A549 (cell line): Measurements from ENCODE around the gene CD37.

Source experiments
- CEBPB ChIP-seq, 2 experiments: fragments of >200 bp in 1 of 2; sonication (Bioruptor Twin) in 1 of 2; formaldehyde crosslinking in 1 of 2; IDR thresholded peaks; 2 replicates each; pipeline ENCODE4 v1.6.1; 2012 to 2016
- CHD2 ChIP-seq: fragments of 150-350 bp; IDR thresholded peaks from 2 replicates; pipeline ENCODE4 v1.6.1; 2014; ENCODE audit warnings: low read length; ENCODE audit not compliant: partially characterized antibody
- EP300 ChIP-seq, 2 experiments: fragments of >200 bp; sonication (Bioruptor Twin); formaldehyde crosslinking; IDR thresholded peaks; 2 replicates in 1 of 2; 3 replicates in 1 of 2; pipeline ENCODE4 v1.6.1; 2016 to 2017
- JUNB ChIP-seq: fragments of >200 bp; sonication (Bioruptor Twin); formaldehyde crosslinking; IDR thresholded peaks from 2 replicates; pipeline ENCODE4 v1.6.1; 2016
- RCOR1 ChIP-seq: fragments of 150-350 bp; IDR thresholded peaks from 2 replicates; pipeline ENCODE4 v1.6.1; 2014; ENCODE audit warnings: antibody characterized with exemption, low read length, low read depth
- ZFP36 ChIP-seq: fragments of 450-650 bp; IDR thresholded peaks from 2 replicates; pipeline ENCODE4 v1.6.1; 2014; ENCODE audit warnings: borderline replicate concordance; ENCODE audit not compliant: partially characterized antibody
- TF ChIP-seq, protein P1 (sequence below): IDR thresholded peaks from 2 replicates; pipeline ENCODE4 v1.6.1; 2012
- TF ChIP-seq, protein P2 (sequence below): fragments of >200 bp; sonication (Bioruptor Twin); formaldehyde crosslinking; IDR thresholded peaks from 3 replicates; pipeline ENCODE4 v1.5.1; 2016
- TF ChIP-seq, protein P3 (sequence below): fragments of 450-650 bp; IDR thresholded peaks from 2 replicates; pipeline ENCODE4 v1.6.1; 2014; ENCODE audit warnings: antibody characterized with exemption
- TF ChIP-seq, protein P4 (sequence below): fragments of 150-350 bp; IDR thresholded peaks from 2 replicates; pipeline ENCODE4 v1.6.1; 2014; ENCODE audit warnings: low read depth, mild to moderate bottlenecking, low read length
- TF ChIP-seq, protein P5 (sequence below): fragments of 200-600 bp; sonication (generic); IDR thresholded peaks from 2 replicates; pipeline ENCODE4 v1.6.1; 2016; ENCODE audit warnings: antibody characterized with exemption, mild to moderate bottlenecking, moderate library complexity
- TF ChIP-seq, protein P6 (sequence below): fragments of >200 bp; sonication (Bioruptor Twin); formaldehyde crosslinking; IDR thresholded peaks from 3 replicates; pipeline ENCODE4 v1.6.1; 2016

DNA sequence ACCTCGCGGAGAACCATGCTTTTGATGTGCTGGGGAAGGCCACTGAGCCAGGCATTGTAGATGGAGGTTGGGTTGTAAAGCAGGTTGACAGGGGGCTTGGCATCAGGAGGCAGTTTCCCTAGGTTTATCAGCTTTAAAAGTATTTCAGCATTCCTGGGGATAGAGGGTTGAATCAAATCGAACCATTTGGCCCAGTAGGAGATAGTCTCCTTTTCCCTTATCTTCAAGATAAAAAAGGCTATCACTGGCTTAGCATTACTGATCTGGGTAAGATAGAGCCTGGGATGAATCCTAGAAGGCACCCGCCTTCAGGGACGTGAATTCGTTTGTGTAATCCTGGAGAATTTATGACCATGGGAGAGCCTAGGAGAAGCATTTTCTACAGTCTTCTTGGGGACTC lies 40.8 kb upstream of the CD37 start:
- TF ChIP-seq, protein P1, sequence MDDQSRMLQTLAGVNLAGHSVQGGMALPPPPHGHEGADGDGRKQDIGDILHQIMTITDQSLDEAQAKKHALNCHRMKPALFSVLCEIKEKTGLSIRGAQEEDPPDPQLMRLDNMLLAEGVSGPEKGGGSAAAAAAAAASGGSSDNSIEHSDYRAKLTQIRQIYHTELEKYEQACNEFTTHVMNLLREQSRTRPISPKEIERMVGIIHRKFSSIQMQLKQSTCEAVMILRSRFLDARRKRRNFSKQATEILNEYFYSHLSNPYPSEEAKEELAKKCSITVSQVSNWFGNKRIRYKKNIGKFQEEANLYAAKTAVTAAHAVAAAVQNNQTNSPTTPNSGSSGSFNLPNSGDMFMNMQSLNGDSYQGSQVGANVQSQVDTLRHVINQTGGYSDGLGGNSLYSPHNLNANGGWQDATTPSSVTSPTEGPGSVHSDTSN: no peak
- TF ChIP-seq, protein P2, sequence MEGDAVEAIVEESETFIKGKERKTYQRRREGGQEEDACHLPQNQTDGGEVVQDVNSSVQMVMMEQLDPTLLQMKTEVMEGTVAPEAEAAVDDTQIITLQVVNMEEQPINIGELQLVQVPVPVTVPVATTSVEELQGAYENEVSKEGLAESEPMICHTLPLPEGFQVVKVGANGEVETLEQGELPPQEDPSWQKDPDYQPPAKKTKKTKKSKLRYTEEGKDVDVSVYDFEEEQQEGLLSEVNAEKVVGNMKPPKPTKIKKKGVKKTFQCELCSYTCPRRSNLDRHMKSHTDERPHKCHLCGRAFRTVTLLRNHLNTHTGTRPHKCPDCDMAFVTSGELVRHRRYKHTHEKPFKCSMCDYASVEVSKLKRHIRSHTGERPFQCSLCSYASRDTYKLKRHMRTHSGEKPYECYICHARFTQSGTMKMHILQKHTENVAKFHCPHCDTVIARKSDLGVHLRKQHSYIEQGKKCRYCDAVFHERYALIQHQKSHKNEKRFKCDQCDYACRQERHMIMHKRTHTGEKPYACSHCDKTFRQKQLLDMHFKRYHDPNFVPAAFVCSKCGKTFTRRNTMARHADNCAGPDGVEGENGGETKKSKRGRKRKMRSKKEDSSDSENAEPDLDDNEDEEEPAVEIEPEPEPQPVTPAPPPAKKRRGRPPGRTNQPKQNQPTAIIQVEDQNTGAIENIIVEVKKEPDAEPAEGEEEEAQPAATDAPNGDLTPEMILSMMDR: no peak
- no peak for TF ChIP-seq CHD2
- TF ChIP-seq EP300 (IDR thresholded peaks at IDR 0.05): no peak
- TF ChIP-seq, protein P3, sequence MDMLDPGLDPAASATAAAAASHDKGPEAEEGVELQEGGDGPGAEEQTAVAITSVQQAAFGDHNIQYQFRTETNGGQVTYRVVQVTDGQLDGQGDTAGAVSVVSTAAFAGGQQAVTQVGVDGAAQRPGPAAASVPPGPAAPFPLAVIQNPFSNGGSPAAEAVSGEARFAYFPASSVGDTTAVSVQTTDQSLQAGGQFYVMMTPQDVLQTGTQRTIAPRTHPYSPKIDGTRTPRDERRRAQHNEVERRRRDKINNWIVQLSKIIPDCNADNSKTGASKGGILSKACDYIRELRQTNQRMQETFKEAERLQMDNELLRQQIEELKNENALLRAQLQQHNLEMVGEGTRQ: no peak
- no peak for TF ChIP-seq RCOR1
- no peak for TF ChIP-seq CEBPB (IDR thresholded peaks at IDR 0.05)
- TF ChIP-seq JUNB: no peak
- TF ChIP-seq, protein P4, sequence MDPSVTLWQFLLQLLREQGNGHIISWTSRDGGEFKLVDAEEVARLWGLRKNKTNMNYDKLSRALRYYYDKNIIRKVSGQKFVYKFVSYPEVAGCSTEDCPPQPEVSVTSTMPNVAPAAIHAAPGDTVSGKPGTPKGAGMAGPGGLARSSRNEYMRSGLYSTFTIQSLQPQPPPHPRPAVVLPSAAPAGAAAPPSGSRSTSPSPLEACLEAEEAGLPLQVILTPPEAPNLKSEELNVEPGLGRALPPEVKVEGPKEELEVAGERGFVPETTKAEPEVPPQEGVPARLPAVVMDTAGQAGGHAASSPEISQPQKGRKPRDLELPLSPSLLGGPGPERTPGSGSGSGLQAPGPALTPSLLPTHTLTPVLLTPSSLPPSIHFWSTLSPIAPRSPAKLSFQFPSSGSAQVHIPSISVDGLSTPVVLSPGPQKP: no peak
- TF ChIP-seq, protein P5, sequence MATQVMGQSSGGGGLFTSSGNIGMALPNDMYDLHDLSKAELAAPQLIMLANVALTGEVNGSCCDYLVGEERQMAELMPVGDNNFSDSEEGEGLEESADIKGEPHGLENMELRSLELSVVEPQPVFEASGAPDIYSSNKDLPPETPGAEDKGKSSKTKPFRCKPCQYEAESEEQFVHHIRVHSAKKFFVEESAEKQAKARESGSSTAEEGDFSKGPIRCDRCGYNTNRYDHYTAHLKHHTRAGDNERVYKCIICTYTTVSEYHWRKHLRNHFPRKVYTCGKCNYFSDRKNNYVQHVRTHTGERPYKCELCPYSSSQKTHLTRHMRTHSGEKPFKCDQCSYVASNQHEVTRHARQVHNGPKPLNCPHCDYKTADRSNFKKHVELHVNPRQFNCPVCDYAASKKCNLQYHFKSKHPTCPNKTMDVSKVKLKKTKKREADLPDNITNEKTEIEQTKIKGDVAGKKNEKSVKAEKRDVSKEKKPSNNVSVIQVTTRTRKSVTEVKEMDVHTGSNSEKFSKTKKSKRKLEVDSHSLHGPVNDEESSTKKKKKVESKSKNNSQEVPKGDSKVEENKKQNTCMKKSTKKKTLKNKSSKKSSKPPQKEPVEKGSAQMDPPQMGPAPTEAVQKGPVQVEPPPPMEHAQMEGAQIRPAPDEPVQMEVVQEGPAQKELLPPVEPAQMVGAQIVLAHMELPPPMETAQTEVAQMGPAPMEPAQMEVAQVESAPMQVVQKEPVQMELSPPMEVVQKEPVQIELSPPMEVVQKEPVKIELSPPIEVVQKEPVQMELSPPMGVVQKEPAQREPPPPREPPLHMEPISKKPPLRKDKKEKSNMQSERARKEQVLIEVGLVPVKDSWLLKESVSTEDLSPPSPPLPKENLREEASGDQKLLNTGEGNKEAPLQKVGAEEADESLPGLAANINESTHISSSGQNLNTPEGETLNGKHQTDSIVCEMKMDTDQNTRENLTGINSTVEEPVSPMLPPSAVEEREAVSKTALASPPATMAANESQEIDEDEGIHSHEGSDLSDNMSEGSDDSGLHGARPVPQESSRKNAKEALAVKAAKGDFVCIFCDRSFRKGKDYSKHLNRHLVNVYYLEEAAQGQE: no peak
- TF ChIP-seq, protein P6, sequence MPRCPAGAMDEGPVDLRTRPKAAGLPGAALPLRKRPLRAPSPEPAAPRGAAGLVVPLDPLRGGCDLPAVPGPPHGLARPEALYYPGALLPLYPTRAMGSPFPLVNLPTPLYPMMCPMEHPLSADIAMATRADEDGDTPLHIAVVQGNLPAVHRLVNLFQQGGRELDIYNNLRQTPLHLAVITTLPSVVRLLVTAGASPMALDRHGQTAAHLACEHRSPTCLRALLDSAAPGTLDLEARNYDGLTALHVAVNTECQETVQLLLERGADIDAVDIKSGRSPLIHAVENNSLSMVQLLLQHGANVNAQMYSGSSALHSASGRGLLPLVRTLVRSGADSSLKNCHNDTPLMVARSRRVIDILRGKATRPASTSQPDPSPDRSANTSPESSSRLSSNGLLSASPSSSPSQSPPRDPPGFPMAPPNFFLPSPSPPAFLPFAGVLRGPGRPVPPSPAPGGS: no peak
- TF ChIP-seq ZFP36: no peak
